Right renal pelvis (tissue), 4 donors: ENCODE data around the gene BLACAT1. TPM values are rescaled to one million over a fixed set of nuclear protein-coding genes. Genes with fewer than 3 reads are reported as not detected.
"Not testable (repeated sequence)": the region's sequence is repeated elsewhere in the genome, so short reads cannot be mapped to it uniquely, and the experiment has no call there.

ENCODE experiments used
- DNase-seq, 4 donors: peaks; one replicate each; pipeline ENCODE4 v3.0.0-alpha.2; 2013; ENCODE audit warnings: low read depth in 4 of 4, low spot score in 3 of 4, missing footprints in 1 of 4
- polyA plus RNA-seq, 4 donors: library from polyadenylated mRNA; unstranded; fragments of 120-200 nt; gene quantifications; one replicate each; pipeline ENCODE4 v1.2.1, GENCODE V29; 2013; ENCODE audit not compliant: insufficient read length in 4 of 4

Gene BLACAT1
- polyA plus RNA-seq, 4 donors = 2.9 to 3.0 (median 3.0) TPM

DNA sequence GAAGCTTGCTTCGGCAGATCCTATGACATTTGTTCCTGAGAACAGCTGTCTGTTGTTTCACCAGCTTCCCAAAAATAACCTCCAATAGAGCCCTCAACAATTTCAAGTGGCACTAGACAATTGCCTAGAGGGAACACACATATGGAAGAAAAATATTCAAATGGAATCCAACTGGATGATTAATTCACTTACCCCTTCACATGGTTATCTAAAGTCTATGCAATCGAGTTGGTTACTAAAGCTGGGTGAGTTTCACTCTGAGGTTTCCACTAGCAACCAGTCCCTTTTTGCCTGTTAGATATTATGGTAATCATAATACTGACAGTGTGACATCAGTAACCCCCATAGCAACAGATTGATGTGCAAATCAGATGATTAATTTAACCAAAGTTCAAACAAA lies 34.0 kb downstream of the BLACAT1 start, which contains the start of gene LEMD1:
LEMD1 (minus strand) TSS at position 259 of the 400 bp plus-strand sequence. CDS start 1,520 bp downstream, outside the sequence.
- DNase-seq = no peak

DNA sequence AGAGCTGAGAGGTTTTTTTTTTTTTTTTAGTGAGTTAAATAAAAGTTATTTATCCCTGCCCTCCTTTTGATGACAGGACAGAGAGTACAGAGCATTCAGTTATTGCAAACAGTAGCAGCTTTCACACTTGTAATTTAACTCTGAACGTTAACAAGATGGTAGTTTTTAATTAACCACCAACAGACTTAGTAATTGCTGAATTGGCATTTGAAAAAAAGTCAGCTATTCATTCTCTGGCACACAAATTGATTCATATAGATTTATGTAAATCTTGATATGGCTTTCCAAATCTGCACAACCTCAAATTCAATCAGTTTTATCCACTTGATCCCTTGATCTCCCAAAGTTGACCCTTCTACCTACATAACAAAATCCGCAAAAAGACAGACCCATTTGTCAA lies 34.9 kb downstream of the BLACAT1 start:
- no peak for DNase-seq

GRCh38 chr1:205417870-205418635 lies 37.8 kb downstream of the BLACAT1 start:
- no peak for DNase-seq

GRCh38 chr1:205416322-205416721 lies 39.5 kb downstream of the BLACAT1 start:
- DNase-seq = no peak

DNA sequence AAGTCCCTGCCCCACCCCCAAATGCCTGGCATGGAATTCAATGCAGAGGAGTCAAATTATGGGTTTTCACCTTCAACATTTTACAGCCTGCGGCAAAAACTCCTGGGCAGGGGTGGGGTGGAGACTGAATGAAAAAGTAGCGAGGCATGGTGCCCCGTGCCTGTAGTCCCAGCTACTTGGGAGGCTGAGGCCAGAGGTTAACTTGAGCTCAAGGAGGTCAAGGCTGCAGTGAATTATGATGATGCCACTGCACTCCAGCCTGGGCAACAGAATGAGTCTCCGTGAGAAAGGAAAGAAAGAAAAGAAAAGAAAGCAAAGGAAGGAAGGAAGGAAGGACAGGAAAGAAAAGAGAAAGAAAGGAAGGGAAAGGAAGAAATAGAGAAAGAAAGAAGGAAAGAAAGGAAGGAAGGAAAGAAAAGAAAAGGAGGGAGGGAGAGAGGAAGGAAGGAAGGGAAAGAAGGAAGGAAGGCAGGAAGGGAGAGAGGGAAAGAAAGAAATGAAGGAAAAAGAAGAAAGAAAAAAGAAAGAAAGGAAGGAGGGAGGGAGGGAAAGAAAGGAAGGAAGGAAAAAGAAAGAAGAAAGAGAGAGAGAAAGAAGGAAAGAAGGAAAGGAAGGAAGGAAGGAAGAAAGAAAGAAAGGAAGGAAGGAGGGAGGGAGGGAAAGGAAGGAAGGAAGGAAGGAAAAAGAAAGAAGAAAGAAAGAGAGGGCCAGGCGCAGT lies 45.1 kb downstream of the BLACAT1 start:
- no peak for DNase-seq

DNA sequence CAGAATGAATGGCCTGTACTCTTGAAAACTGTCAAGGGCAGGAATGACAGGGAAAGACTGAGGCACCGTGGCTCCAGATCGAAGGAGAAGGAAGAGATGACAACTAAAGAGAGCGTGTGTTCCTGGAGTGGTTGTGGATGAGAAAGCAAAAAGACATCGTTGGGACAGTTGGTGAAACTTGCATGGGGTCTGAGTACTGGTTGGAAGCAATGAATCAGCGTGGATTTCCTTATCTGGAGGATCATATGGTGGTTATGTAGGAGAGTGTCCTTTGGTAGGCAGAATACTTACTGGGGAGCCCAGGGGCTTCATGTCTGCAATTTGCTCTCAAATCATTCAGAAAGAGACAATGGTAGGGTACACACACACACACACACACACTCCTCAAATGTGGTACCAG lies 47.9 kb downstream of the BLACAT1 start:
- no peak for DNase-seq

DNA sequence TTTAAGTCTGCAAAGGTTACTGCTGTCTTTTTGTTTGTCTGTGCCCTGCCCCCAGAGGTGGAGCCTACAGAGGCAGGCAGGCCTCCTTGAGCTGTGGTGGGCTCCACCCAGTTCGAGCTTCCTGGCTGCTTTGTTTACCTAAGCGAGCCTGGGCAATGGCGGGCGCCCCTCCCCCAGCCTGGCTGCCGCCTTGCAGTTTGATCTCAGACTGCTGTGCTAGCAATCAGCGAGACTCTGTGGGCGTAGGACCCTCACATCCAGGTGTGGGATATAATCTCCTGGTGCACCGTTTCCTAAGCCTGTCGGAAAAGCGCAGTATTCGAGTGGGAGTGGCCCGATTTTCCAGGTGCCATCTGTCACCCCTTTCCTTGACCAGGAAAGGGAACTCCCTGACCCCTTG lies 49.6 kb downstream of the BLACAT1 start:
- DNase-seq = not testable (repeated sequence)

Other genes starting within 250 kb of the BLACAT1 start
- 10 to 100 TPM; 18.6 to 21.6 (median 20.7) TPM for gene DSTYK, start 244.3 kb downstream of the BLACAT1 start, polyA plus RNA-seq
- 1 to 10 TPM; 6.3 to 8.3 (median 7.6) TPM for gene TMCC2, start 228.1 kb downstream of the BLACAT1 start, polyA plus RNA-seq
- 10 to 100 TPM in 3 of 4 donors, 1 to 10 TPM in 1; 7.6 to 12.5 (median 11.1) TPM for gene NUAK2, start 134.3 kb downstream of the BLACAT1 start, polyA plus RNA-seq
- gene KLHDC8A, start 99.1 kb downstream of the BLACAT1 start, polyA plus RNA-seq = 1 to 10 TPM; 1.5 to 2.4 (median 2.2) TPM
- 1 to 10 TPM; 2.8 to 3.9 (median 3.4) TPM for gene LEMD1, start 34.0 kb downstream of the BLACAT1 start, polyA plus RNA-seq
- gene CDK18, start 48.6 kb upstream of the BLACAT1 start, polyA plus RNA-seq = 10 to 100 TPM; 20.1 to 34.5 (median 25.5) TPM
- gene ELK4, start 176.0 kb upstream of the BLACAT1 start, polyA plus RNA-seq = 10 to 100 TPM; 13.4 to 21.5 (median 18.2) TPM
- 10 to 100 TPM in 2 of 4 donors, 1 to 10 TPM in 2; 9.3 to 10.1 (median 9.8) TPM for gene SLC45A3, start 224.5 kb upstream of the BLACAT1 start, polyA plus RNA-seq